Measurements from ENCODE around the gene PCDH9.

Gene PCDH9

DNA sequence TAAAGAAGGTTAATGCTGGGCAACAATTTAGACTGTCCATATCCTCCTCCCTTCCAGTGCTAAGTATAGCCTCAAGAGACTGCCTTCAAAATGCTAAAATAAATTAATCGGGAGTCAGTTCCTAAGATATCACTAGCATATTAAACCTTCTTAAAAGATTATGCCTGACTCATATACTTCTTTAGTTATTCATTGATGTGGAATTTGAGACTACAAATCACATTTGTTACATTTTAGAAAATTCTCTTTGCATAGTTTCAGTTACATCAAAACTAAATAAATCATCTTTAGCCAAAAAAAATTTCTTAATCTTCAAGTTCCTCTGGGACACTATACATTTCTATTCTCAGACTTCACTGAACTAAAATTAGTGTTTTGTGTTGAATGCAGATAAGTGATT is 769.1 kb downstream of the PCDH9 start:
- Histone ChIP-seq H3K36me3 (ENCODE audit: control insufficient read depth, low read depth, low read length) (no peaks in the 10 kb centered on the region), H3K27me3 (ENCODE audit: control insufficient read depth, insufficient read depth, low read length) (no peaks in the 10 kb centered on the region), H3K9me3 (ENCODE audit: control insufficient read depth, low read depth, low read length) (no peaks in the 10 kb centered on the region), H3K4me1 (ENCODE audit: control insufficient read depth, low read depth, low read length) (no peaks in the 10 kb centered on the region), H3K9ac (ENCODE audit: low read length) (no peak overlapping the region), H3K4me3 (ENCODE audit: low read length) (no peak overlapping the region), H3K27ac (ENCODE audit: low read length) (no peak overlapping the region)

- Histone ChIP-seq H3K9ac (ENCODE audit: low read length) (no peak overlapping the region), H3K4me3 (ENCODE audit: low read length) (no peak overlapping the region), H3K27me3 (ENCODE audit: control insufficient read depth, insufficient read depth, low read length) (no peaks in the 10 kb centered on the region), H3K9me3 (ENCODE audit: control insufficient read depth, low read depth, low read length) (no peaks in the 10 kb centered on the region), H3K27ac (ENCODE audit: low read length) (no peak overlapping the region), H3K4me1 (ENCODE audit: control insufficient read depth, low read depth, low read length) (no peaks in the 10 kb centered on the region), H3K36me3 (ENCODE audit: control insufficient read depth, low read depth, low read length) (no peaks in the 10 kb centered on the region)
Measured at GRCh38 chr13:66459634-66460033, 770.5 kb downstream of the PCDH9 start.

DNA sequence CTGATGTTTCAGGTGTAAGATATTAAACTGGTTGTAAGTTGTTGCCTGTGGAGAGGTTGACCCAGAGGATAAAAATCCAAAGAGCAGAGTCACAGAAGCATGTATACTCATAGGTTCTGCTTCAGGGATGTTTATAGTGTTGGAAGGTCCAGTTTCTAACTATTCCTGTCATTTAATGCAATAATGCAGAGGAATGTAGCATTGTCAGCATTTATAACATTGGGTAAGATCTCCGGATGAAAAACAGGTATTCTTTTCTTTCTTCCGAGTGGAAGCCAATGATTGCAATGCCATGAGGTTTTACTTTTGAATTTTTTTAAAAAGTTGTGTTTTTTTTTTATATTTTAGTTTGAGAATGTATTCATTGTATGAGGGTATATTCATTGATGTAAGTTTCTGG is 771.0 kb downstream of the PCDH9 start:
- no peaks in the 10 kb centered on the region for H3K36me3 ChIP-seq (ENCODE audit: control insufficient read depth, low read depth, low read length)
- H3K9me3 ChIP-seq (ENCODE audit: control insufficient read depth, low read depth, low read length), result no peaks in the 10 kb centered on the region
- no peak overlapping the region for H3K4me3 ChIP-seq (ENCODE audit: low read length)
- H3K9ac ChIP-seq (ENCODE audit: low read length), result no peak overlapping the region
- no peak overlapping the region for H3K27ac ChIP-seq (ENCODE audit: low read length)
- no peaks in the 10 kb centered on the region for H3K27me3 ChIP-seq (ENCODE audit: control insufficient read depth, insufficient read depth, low read length)
- H3K4me1 ChIP-seq (ENCODE audit: control insufficient read depth, low read depth, low read length), result no peaks in the 10 kb centered on the region

- H3K4me3 ChIP-seq (ENCODE audit: low read length), result no peak overlapping the region
- H3K4me1 ChIP-seq (ENCODE audit: control insufficient read depth, low read depth, low read length), result no peaks in the 10 kb centered on the region
- H3K9me3 ChIP-seq (ENCODE audit: control insufficient read depth, low read depth, low read length), result no peaks in the 10 kb centered on the region
- no peak overlapping the region for H3K9ac ChIP-seq (ENCODE audit: low read length)
- no peaks in the 10 kb centered on the region for H3K36me3 ChIP-seq (ENCODE audit: control insufficient read depth, low read depth, low read length)
- no peaks in the 10 kb centered on the region for H3K27me3 ChIP-seq (ENCODE audit: control insufficient read depth, insufficient read depth, low read length)
- no peak overlapping the region for H3K27ac ChIP-seq (ENCODE audit: low read length)
Measured at GRCh38 chr13:66446413-66446812, 783.7 kb downstream of the PCDH9 start.

GRCh38 chr13:66443926-66444325 is 786.2 kb downstream of the PCDH9 start:
- no peaks in the 10 kb centered on the region for H3K36me3 ChIP-seq (ENCODE audit: control insufficient read depth, low read depth, low read length)
- H3K9ac ChIP-seq (ENCODE audit: low read length), result no peak overlapping the region
- H3K4me1 ChIP-seq (ENCODE audit: control insufficient read depth, low read depth, low read length), result no peaks in the 10 kb centered on the region
- no peaks in the 10 kb centered on the region for H3K9me3 ChIP-seq (ENCODE audit: control insufficient read depth, low read depth, low read length)
- no peaks in the 10 kb centered on the region for H3K27me3 ChIP-seq (ENCODE audit: control insufficient read depth, insufficient read depth, low read length)
- no peak overlapping the region for H3K27ac ChIP-seq (ENCODE audit: low read length)
- no peak overlapping the region for H3K4me3 ChIP-seq (ENCODE audit: low read length)

GRCh38 chr13:66440938-66441337 is 789.2 kb downstream of the PCDH9 start:
- Histone ChIP-seq H3K4me3 (ENCODE audit: low read length) (no peak overlapping the region), H3K27me3 (ENCODE audit: control insufficient read depth, insufficient read depth, low read length) (no peaks in the 10 kb centered on the region), H3K4me1 (ENCODE audit: control insufficient read depth, low read depth, low read length) (no peaks in the 10 kb centered on the region), H3K27ac (ENCODE audit: low read length) (no peak overlapping the region), H3K9ac (ENCODE audit: low read length) (no peak overlapping the region), H3K36me3 (ENCODE audit: control insufficient read depth, low read depth, low read length) (no peaks in the 10 kb centered on the region), H3K9me3 (ENCODE audit: control insufficient read depth, low read depth, low read length) (no peaks in the 10 kb centered on the region)

GRCh38 chr13:66430728-66431127 is 799.4 kb downstream of the PCDH9 start:
- H3K4me1 ChIP-seq (ENCODE audit: control insufficient read depth, low read depth, low read length), result no peaks in the 10 kb centered on the region

GRCh38 chr13:66430269-66430668 is 799.9 kb downstream of the PCDH9 start:
- Histone ChIP-seq H3K27ac (ENCODE audit: low read length) (no peak overlapping the region), H3K4me1 (ENCODE audit: control insufficient read depth, low read depth, low read length) (no peaks in the 10 kb centered on the region), H3K9me3 (ENCODE audit: control insufficient read depth, low read depth, low read length) (no peaks in the 10 kb centered on the region), H3K9ac (ENCODE audit: low read length) (no peak overlapping the region), H3K27me3 (ENCODE audit: control insufficient read depth, insufficient read depth, low read length) (no peaks in the 10 kb centered on the region), H3K36me3 (ENCODE audit: control insufficient read depth, low read depth, low read length) (no peaks in the 10 kb centered on the region), H3K4me3 (ENCODE audit: low read length) (no peak overlapping the region)

More at GRCh38 chr13:66430728-66431127, 799.4 kb downstream of the PCDH9 start:
- Histone ChIP-seq H3K4me3 (ENCODE audit: low read length) (no peak overlapping the region), H3K27me3 (ENCODE audit: control insufficient read depth, insufficient read depth, low read length) (no peaks in the 10 kb centered on the region), H3K27ac (ENCODE audit: low read length) (no peak overlapping the region), H3K9me3 (ENCODE audit: control insufficient read depth, low read depth, low read length) (no peaks in the 10 kb centered on the region), H3K36me3 (ENCODE audit: control insufficient read depth, low read depth, low read length) (no peaks in the 10 kb centered on the region), H3K9ac (ENCODE audit: low read length) (no peak overlapping the region)

GRCh38 chr13:66429156-66429555 is 801.0 kb downstream of the PCDH9 start:
- Histone ChIP-seq H3K36me3 (ENCODE audit: control insufficient read depth, low read depth, low read length) (no peaks in the 10 kb centered on the region), H3K9ac (ENCODE audit: low read length) (no peak overlapping the region), H3K27me3 (ENCODE audit: control insufficient read depth, insufficient read depth, low read length) (no peaks in the 10 kb centered on the region), H3K4me1 (ENCODE audit: control insufficient read depth, low read depth, low read length) (no peaks in the 10 kb centered on the region), H3K4me3 (ENCODE audit: low read length) (no peak overlapping the region), H3K9me3 (ENCODE audit: control insufficient read depth, low read depth, low read length) (no peaks in the 10 kb centered on the region), H3K27ac (ENCODE audit: low read length) (no peak overlapping the region)

- no peak overlapping the region for H3K4me3 ChIP-seq (ENCODE audit: low read length)
- no peaks in the 10 kb centered on the region for H3K9me3 ChIP-seq (ENCODE audit: control insufficient read depth, low read depth, low read length)
- H3K9ac ChIP-seq (ENCODE audit: low read length), result no peak overlapping the region
- H3K27ac ChIP-seq (ENCODE audit: low read length), result no peak overlapping the region
- no peaks in the 10 kb centered on the region for H3K4me1 ChIP-seq (ENCODE audit: control insufficient read depth, low read depth, low read length)
- H3K36me3 ChIP-seq (ENCODE audit: control insufficient read depth, low read depth, low read length), result no peaks in the 10 kb centered on the region
- no peaks in the 10 kb centered on the region for H3K27me3 ChIP-seq (ENCODE audit: control insufficient read depth, insufficient read depth, low read length)
Measured at GRCh38 chr13:66427458-66427861, 802.7 kb downstream of the PCDH9 start.

- no peaks in the 10 kb centered on the region for H3K36me3 ChIP-seq (ENCODE audit: control insufficient read depth, low read depth, low read length)
- H3K27me3 ChIP-seq (ENCODE audit: control insufficient read depth, insufficient read depth, low read length), result no peaks in the 10 kb centered on the region
- H3K4me3 ChIP-seq (ENCODE audit: low read length), result no peak overlapping the region
- no peaks in the 10 kb centered on the region for H3K9me3 ChIP-seq (ENCODE audit: control insufficient read depth, low read depth, low read length)
- H3K4me1 ChIP-seq (ENCODE audit: control insufficient read depth, low read depth, low read length), result no peaks in the 10 kb centered on the region
- no peak overlapping the region for H3K9ac ChIP-seq (ENCODE audit: low read length)
- no peak overlapping the region for H3K27ac ChIP-seq (ENCODE audit: low read length)
Measured at GRCh38 chr13:66425741-66426140, 804.4 kb downstream of the PCDH9 start.

- Histone ChIP-seq H3K4me3 (ENCODE audit: low read length) (no peak overlapping the region), H3K9ac (ENCODE audit: low read length) (no peak overlapping the region), H3K27me3 (ENCODE audit: control insufficient read depth, insufficient read depth, low read length) (no peaks in the 10 kb centered on the region), H3K4me1 (ENCODE audit: control insufficient read depth, low read depth, low read length) (no peaks in the 10 kb centered on the region), H3K27ac (ENCODE audit: low read length) (no peak overlapping the region), H3K9me3 (ENCODE audit: control insufficient read depth, low read depth, low read length) (no peaks in the 10 kb centered on the region), H3K36me3 (ENCODE audit: control insufficient read depth, low read depth, low read length) (no peaks in the 10 kb centered on the region)
Measured at GRCh38 chr13:66424422-66424821, 805.7 kb downstream of the PCDH9 start.
